ENCODE data around the gene EVL. TPM values are rescaled to one million over a fixed set of nuclear protein-coding genes. Genes with fewer than 3 reads are reported as not detected.

Gene EVL
- total and polyA plus RNA-seq, 2 of the 8 experiments (the other 6 are each of a cell fraction or from before 2014, with no cell fraction given) = 30.7 to 64.6 TPM

DNA sequence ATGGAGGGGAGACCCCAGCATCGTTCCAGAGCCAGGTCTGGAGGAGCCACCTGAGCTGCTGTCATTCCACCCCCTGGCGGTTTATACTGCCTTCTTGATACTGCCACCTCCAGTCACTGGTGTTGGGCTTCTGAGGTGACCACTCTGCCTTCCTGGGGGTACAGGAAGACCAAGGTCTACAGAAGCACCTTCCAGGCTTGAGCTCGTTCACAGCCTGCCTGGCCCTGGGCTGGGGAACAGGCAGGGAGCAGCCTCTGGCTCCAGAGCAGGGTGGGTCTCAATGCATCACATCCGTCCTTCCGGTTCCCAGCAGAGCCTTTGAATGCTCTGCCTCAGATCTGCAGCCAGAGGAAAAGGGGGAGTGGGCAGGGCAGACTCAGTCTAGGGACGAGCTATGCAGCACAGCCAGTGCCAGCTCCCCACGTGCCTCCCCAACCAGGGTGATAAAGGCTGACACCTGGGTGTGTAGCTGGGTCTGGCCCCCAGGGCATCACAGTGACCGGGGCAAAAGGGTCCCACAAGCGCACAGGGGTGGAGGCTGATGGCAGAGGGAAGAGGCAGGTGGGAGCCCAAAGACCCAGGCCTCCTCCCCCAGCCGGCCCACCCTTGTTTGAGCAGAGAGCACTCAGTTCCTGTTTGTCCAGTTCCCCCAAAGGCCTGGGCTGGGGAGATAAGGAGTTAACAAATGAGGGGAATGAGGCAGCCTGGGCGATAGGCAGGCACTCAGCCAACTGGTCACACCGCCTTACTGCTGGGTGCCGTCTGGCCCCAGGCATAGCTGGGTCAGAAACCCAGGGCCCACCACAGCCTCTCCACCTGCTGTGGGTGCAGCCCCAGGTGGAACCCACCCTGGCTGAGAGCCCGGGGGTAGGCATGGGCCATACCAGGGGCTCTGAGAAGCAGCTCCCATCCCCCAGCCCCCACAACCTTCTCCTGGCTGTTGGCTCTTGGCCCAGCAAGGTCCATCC lies 77.1 kb downstream of the EVL start:
- no peak overlapping the region; the same call in 1 of the 2 replicates for H4K8ac ChIP-seq (ENCODE audit: extremely low read depth, insufficient read depth, low read length)
- H3K4ac ChIP-seq (replicated peaks; ENCODE audit: insufficient read length, low read depth, low read length) = no peak overlapping the region
- H3K23me2 ChIP-seq (ENCODE audit: low read depth, low read length) = no peaks in the 10 kb centered on the region
- no peaks in the 10 kb centered on the region for H3K9me3 ChIP-seq (ENCODE audit: insufficient read depth in 2 of 2, low read depth in 1 of 2, low read length in 1 of 2)
- no peak for DNase-seq (ENCODE audit: low read depth in 1 of 2, low spot score in 2 of 2)
- CTCF ChIA-PET (ENCODE audit: partially characterized antibody) = interaction anchor here (0.7 to 22.9 kb wide), 10 partner anchors 13 to 159 kb away, joined by 3 to 307 read pairs (median 6); partner anchors contain the start of gene DEGS2
- no peak overlapping the region for H3K27ac ChIP-seq (ENCODE audit: low read depth, low read length)
- peaks cover 0 to 10% of the 10 kb centered on the region in 2 experiments for H4K20me1 ChIP-seq (replicated peaks in 1 of 2; ENCODE audit: control insufficient read depth in 1 of 2, insufficient read depth in 2 of 2, low read length in 2 of 2)
- no peak overlapping the region for H3K14ac ChIP-seq (ENCODE audit: insufficient read length)
- H2BK120ac ChIP-seq (replicated peaks; ENCODE audit: low read depth, low read length) = no peak overlapping the region
- peaks cover 3% of the 10 kb centered on the region; the same call in 1 of the 2 replicates for H3K79me1 ChIP-seq (ENCODE audit: low read depth, low read length)
- H3K56ac ChIP-seq (replicated peaks; ENCODE audit: insufficient read length, low read depth, low read length) = no peak overlapping the region
- no peak overlapping the region for H3K18ac ChIP-seq (ENCODE audit: extremely low read depth, low read length)
- H3K4me3 ChIP-seq (ENCODE audit: extremely low read depth in 1 of 4, insufficient read depth in 2 of 4, low read depth in 3 of 4, low read length in 4 of 4) = no peak overlapping the region
- no peak overlapping the region for H4K5ac ChIP-seq (ENCODE audit: insufficient read length, low read depth, low read length)
- H2BK12ac ChIP-seq (ENCODE audit: low read depth, low read length) = no peak overlapping the region
- H4K91ac ChIP-seq (replicated peaks; ENCODE audit: insufficient read length, low read length) = no peak overlapping the region
- no peak overlapping the region for H2BK15ac ChIP-seq (ENCODE audit: low read length)
- no peaks in the 10 kb centered on the region for H3K79me2 ChIP-seq (ENCODE audit: control insufficient read depth in 1 of 2, insufficient read depth in 2 of 2, low read length in 2 of 2)
- H3K27me3 ChIP-seq (replicated peaks in 1 of 4; ENCODE audit: control insufficient read depth in 3 of 4, extremely low read depth in 1 of 4, insufficient read depth in 3 of 4, low read length in 3 of 4) = no peaks in the 10 kb centered on the region; a peak in 1 of 7 replicates
- POLR2A ChIA-PET (ENCODE audit: partially characterized antibody) = interaction anchor here (1.0 kb wide), 1 partner anchor 26 kb away, joined by 3 read pairs; no protein-coding TSS in a partner anchor
- 93% methylated on average over 14 of the region's 14 CpGs; no CpG with 5 or more reads in 1 of the 2 experiments for WGBS, 2 experiments (ENCODE audit: extremely low coverage in 1 of 2, insufficient coverage in 1 of 2, insufficient read length in 1 of 2, insufficient replicate concordance in 2 of 2, low coverage in 1 of 2, low lambda C conversion rate in 2 of 2, missing lambda C conversion rate in 1 of 2)
- peaks cover 0 to 6% (median 5%) of the 10 kb centered on the region in 4 experiments; a peak in 5 of 7 replicates for H3K4me1 ChIP-seq (replicated peaks in 1 of 4; ENCODE audit: control insufficient read depth in 3 of 4, insufficient read depth in 4 of 4, low read length in 3 of 4)
- TF ChIP-seq TCF12 (IDR thresholded peaks at IDR 0.05; ENCODE audit: low read depth, low read length) = no peak
- TF ChIP-seq CHD1 (IDR thresholded peaks at IDR 0.05; ENCODE audit: low read depth, low read length) = no peak
- TF ChIP-seq BACH1 (IDR thresholded peaks at IDR 0.05; ENCODE audit: low read length) = no peak
- no peak for TF ChIP-seq SIX5 (IDR thresholded peaks at IDR 0.05; ENCODE audit: low read depth, low read length)
- TF ChIP-seq KDM5A (IDR thresholded peaks at IDR 0.05; ENCODE audit: low read length) = no peak
- TF ChIP-seq, protein P1, sequence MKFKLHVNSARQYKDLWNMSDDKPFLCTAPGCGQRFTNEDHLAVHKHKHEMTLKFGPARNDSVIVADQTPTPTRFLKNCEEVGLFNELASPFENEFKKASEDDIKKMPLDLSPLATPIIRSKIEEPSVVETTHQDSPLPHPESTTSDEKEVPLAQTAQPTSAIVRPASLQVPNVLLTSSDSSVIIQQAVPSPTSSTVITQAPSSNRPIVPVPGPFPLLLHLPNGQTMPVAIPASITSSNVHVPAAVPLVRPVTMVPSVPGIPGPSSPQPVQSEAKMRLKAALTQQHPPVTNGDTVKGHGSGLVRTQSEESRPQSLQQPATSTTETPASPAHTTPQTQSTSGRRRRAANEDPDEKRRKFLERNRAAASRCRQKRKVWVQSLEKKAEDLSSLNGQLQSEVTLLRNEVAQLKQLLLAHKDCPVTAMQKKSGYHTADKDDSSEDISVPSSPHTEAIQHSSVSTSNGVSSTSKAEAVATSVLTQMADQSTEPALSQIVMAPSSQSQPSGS (IDR thresholded peaks at IDR 0.05; ENCODE audit: low read length) = no peak
- no peak for TF ChIP-seq HDAC6 (IDR thresholded peaks at IDR 0.05; ENCODE audit: low read depth, low read length)
- no peak for TF ChIP-seq RNF2 (IDR thresholded peaks at IDR 0.05; ENCODE audit: borderline replicate concordance, low read depth, low read length, missing control alignments, poor library complexity, severe bottlenecking)
- TF ChIP-seq EZH2 (IDR thresholded peaks at IDR 0.05; ENCODE audit: low read depth, low read length, severe bottlenecking) = no peak
- no peak overlapping the region; a peak in 1 of 7 replicates for H3K9ac ChIP-seq (replicated peaks in 1 of 4; ENCODE audit: extremely low read depth in 1 of 4, low read depth in 3 of 4, low read length in 3 of 4)
- H3K4me2 ChIP-seq (ENCODE audit: insufficient read depth in 1 of 2, low read depth in 2 of 2, low read length in 2 of 2) = no peak overlapping the region
- no peak for FAIRE-seq
- no peak overlapping the region for H2AFZ ChIP-seq (ENCODE audit: low read length)
- 0 out of 8 replicates have a peak, but pooled peaks cover 0 to 3% (median 0%) of the 10 kb centered on the region in 4 experiments for H3K36me3 ChIP-seq (ENCODE audit: control insufficient read depth in 2 of 4, insufficient read depth in 4 of 4, low read length in 3 of 4)
- no peak overlapping the region for H2BK5ac ChIP-seq (ENCODE audit: low read depth, low read length)
- H2BK20ac ChIP-seq (ENCODE audit: low read length) = no peak overlapping the region
- no peak overlapping the region for H3K23ac ChIP-seq (ENCODE audit: insufficient read length)
- H2AK5ac ChIP-seq (ENCODE audit: low read depth, low read length) = no peak overlapping the region

Measured in H1 (cell line).